ENCODE data around the gene TOM1. TPM values are rescaled to one million over a fixed set of nuclear protein-coding genes. Genes with fewer than 3 reads are reported as not detected.

Gene TOM1
- total and polyA plus RNA-seq, 10 of the 15 experiments (the other 5 are each of a cell fraction or from before 2014, with no cell fraction given) = 2.2 to 64.6 (median 40.3) TPM

- TF ChIP-seq, protein P1, sequence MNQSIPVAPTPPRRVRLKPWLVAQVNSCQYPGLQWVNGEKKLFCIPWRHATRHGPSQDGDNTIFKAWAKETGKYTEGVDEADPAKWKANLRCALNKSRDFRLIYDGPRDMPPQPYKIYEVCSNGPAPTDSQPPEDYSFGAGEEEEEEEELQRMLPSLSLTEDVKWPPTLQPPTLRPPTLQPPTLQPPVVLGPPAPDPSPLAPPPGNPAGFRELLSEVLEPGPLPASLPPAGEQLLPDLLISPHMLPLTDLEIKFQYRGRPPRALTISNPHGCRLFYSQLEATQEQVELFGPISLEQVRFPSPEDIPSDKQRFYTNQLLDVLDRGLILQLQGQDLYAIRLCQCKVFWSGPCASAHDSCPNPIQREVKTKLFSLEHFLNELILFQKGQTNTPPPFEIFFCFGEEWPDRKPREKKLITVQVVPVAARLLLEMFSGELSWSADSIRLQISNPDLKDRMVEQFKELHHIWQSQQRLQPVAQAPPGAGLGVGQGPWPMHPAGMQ (IDR thresholded peaks at IDR 0.05; ENCODE audit: borderline replicate concordance) = no peak
- TF ChIP-seq ZSCAN29 (IDR thresholded peaks at IDR 0.05) (no peak), ETV6 (conservative IDR thresholded peaks at IDR 0.05 in 1 of 2, IDR thresholded peaks at IDR 0.05 in 1 of 2; ENCODE audit: borderline replicate concordance in 1 of 2, low read depth in 1 of 2) (no peak), CBFB (IDR thresholded peaks at IDR 0.05; ENCODE audit: low read depth) (no peak), E2F8 (IDR thresholded peaks at IDR 0.05; ENCODE audit: low read depth, partially characterized antibody) (no peak), KLF5 (IDR thresholded peaks at IDR 0.05; ENCODE audit: partially characterized antibody) (no peak), EP300 (IDR thresholded peaks at IDR 0.05; ENCODE audit: borderline replicate concordance in 1 of 2, control insufficient read depth in 1 of 2, low read depth in 2 of 2, low read length in 2 of 2) (peak in 1 of 2 experiments; percentile 38; a peak in 1 of 4 replicates), EED (IDR thresholded peaks at IDR 0.05; ENCODE audit: low read depth) (no peak), KAT2A (conservative IDR thresholded peaks at IDR 0.05; ENCODE audit: control insufficient read depth, low read depth, low read length) (no peak), CEBPB (IDR thresholded peaks at IDR 0.05; ENCODE audit: borderline replicate concordance in 1 of 2, low read depth in 2 of 2, low read length in 2 of 2) (no peak), MEF2A (IDR thresholded peaks at IDR 0.05; ENCODE audit: insufficient read depth, low read depth, low read length) (no peak), IRF4 (IDR thresholded peaks at IDR 0.05; ENCODE audit: low read depth, low read length) (no peak), SREBF1 (IDR thresholded peaks at IDR 0.05; ENCODE audit: low read length) (no peak), MYB (IDR thresholded peaks at IDR 0.05; ENCODE audit: borderline replicate concordance, low read depth, low read length) (peak; percentile 78), CHD1 (IDR thresholded peaks at IDR 0.05; ENCODE audit: low read depth, low read length) (no peak), WRNIP1 (IDR thresholded peaks at IDR 0.05; ENCODE audit: borderline replicate concordance, low read depth, low read length) (no peak), KDM1A (IDR thresholded peaks at IDR 0.05; ENCODE audit: borderline replicate concordance) (no peak)
- TF ChIP-seq, protein P2, sequence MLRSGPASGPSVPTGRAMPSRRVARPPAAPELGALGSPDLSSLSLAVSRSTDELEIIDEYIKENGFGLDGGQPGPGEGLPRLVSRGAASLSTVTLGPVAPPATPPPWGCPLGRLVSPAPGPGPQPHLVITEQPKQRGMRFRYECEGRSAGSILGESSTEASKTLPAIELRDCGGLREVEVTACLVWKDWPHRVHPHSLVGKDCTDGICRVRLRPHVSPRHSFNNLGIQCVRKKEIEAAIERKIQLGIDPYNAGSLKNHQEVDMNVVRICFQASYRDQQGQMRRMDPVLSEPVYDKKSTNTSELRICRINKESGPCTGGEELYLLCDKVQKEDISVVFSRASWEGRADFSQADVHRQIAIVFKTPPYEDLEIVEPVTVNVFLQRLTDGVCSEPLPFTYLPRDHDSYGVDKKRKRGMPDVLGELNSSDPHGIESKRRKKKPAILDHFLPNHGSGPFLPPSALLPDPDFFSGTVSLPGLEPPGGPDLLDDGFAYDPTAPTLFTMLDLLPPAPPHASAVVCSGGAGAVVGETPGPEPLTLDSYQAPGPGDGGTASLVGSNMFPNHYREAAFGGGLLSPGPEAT (IDR thresholded peaks at IDR 0.05; ENCODE audit: low read depth) = no peak
- TF ChIP-seq, protein P3, sequence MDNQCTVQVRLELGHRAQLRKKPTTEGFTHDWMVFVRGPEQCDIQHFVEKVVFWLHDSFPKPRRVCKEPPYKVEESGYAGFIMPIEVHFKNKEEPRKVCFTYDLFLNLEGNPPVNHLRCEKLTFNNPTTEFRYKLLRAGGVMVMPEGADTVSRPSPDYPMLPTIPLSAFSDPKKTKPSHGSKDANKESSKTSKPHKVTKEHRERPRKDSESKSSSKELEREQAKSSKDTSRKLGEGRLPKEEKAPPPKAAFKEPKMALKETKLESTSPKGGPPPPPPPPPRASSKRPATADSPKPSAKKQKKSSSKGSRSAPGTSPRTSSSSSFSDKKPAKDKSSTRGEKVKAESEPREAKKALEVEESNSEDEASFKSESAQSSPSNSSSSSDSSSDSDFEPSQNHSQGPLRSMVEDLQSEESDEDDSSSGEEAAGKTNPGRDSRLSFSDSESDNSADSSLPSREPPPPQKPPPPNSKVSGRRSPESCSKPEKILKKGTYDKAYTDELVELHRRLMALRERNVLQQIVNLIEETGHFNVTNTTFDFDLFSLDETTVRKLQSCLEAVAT (IDR thresholded peaks at IDR 0.05) = peak; percentile 41
Observed at GRCh38 chr22:35394011-35394312, 94.3 kb downstream of the TOM1 start (continued).

All from GM12878 (cell line).